Prostate gland (tissue), 2 donors: ENCODE data around the gene FASN.

Source experiments
- POLR2A ChIP-seq: fragments of 450-650 bp; IDR thresholded peaks from one replicate; pipeline ENCODE4 v1.6.1; 2016; ENCODE audit warnings: antibody characterized with exemption, mild to moderate bottlenecking
- POLR2AphosphoS5 ChIP-seq: sonication (generic); formaldehyde crosslinking; IDR thresholded peaks from one replicate; pipeline ENCODE4 v1.6.1; 2017; ENCODE audit warnings: antibody characterized with exemption
- TF ChIP-seq, protein P1 (sequence below), 4 experiments: fragments of 200-600 bp in 2 of 4; fragments of 450-650 bp in 2 of 4; sonication (generic) in 2 of 4; IDR thresholded peaks; 1 replicate in 3 of 4; 2 replicates in 1 of 4; pipeline ENCODE4 v1.5.1; 2016 to 2019; ENCODE audit warnings: antibody characterized with exemption in 4 of 4, mild to moderate bottlenecking in 2 of 4, moderate library complexity in 2 of 4

DNA sequence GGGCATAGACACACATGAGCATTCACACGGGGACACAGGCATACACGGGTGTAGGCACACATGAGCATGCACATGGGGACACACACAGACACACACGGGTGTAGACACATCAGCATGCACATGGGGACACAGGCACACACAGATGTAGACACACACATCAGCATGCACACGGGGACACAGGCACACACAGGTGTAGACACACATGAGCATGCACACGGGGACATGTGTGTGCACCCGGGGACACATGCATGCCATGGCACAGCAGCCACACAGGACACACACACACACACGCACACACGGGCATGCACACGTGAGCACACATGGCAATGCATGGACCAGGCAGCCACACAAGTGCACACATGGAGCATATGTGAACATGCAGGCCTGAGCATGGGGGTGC, 55.4 kb downstream of the FASN start:
- TF ChIP-seq POLR2AphosphoS5 = no peak
- TF ChIP-seq, protein P1, sequence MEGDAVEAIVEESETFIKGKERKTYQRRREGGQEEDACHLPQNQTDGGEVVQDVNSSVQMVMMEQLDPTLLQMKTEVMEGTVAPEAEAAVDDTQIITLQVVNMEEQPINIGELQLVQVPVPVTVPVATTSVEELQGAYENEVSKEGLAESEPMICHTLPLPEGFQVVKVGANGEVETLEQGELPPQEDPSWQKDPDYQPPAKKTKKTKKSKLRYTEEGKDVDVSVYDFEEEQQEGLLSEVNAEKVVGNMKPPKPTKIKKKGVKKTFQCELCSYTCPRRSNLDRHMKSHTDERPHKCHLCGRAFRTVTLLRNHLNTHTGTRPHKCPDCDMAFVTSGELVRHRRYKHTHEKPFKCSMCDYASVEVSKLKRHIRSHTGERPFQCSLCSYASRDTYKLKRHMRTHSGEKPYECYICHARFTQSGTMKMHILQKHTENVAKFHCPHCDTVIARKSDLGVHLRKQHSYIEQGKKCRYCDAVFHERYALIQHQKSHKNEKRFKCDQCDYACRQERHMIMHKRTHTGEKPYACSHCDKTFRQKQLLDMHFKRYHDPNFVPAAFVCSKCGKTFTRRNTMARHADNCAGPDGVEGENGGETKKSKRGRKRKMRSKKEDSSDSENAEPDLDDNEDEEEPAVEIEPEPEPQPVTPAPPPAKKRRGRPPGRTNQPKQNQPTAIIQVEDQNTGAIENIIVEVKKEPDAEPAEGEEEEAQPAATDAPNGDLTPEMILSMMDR (IDR thresholded peaks at IDR 0.05) = no peak
- TF ChIP-seq POLR2A = no peak
